GM18502 (cell line): ENCODE measurements around the gene CPN1.

Experiments
- ATAC-seq: cut with Tn5 transposase; IDR thresholded peaks from one replicate; pipeline ENCODE4 v1.9.1; 2021; ENCODE audit warnings: mild to moderate bottlenecking; ENCODE audit not compliant: unreplicated experiment, poor library complexity

Gene CPN1

GRCh38 chr10:100000109-100000644, 81.5 kb downstream of the CPN1 start:
- no peak for ATAC-seq

DNA sequence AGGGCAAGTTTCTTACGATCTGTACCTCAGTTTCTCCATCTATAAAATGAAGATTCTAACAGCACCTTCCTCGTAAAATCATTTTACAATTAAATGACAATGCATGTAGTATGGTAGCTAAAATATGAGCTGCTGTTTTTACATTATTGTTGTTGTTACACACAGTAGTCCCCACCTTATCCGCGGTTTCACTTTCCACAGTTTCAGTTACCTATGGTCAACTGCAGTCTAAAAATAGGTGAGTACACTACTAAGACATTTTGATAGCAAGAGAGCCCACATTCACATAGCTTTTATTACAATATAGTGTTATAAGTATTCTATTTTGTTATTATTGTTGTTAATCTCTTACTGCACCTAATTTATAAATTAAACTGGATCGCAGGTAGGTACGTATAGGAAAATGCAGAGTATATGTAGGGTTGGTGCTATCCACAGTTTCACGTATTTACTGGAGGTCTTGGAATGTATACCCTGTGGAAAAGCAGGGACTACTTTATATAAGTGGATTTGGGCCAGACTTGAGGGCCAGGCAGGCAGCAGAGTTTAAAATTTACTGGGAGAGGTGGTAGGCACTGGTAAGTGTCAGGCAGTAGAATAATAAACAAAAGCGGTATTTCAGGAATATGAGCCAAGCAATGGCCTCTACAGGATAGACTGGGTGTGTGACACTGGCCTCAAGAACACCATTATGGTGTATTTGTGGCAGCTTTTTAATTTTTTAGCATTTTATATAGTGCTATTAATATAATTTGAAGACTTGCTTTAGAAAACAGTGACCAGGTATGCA, 82.2 kb downstream of the CPN1 start:
- ATAC-seq = no peak

DNA sequence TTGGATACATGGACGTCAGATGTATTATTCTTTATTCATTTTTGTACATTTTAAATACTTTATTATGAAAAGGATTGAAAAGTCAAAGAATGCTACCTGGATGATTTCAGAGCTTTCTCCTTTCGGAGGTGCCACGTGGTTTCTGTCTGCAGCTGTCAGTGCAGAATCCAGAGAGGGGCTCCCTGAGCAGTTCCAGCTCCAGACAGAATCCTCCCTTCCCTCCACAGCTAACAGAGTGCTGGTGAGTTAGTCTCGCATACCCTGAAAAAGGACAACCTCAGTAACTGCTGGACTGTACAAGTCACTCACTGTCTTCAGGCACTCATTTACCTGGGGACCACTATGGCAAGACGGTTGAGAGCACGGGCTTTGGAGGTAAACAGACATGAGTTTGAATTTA, 82.8 kb downstream of the CPN1 start:
- no peak for ATAC-seq

GRCh38 chr10:99996671-99997648, 84.7 kb downstream of the CPN1 start:
- no peak for ATAC-seq

DNA sequence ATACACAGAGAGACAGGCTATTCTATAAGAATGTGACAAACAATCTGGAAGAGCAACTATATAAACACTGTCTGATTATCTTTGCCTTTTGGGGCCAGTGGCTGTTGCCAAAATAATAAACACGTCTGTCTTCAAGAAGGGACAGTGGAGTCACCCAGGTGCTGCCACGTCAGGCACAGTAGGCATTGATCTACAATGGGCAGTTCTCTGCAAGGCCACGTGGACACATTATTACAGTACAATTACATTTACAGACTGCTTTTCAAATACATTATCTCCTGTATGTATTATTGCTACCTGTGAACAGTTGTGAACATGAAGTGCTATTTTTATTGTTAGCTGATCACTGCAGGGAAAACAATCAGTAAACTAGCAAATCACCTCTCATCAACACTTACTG, 86.0 kb downstream of the CPN1 start:
- ATAC-seq = no peak

GRCh38 chr10:99995269-99995668, 86.4 kb downstream of the CPN1 start:
- no peak for ATAC-seq

- no peak for ATAC-seq
These were observed 86.9 kb downstream of the CPN1 start for GRCh38 chr10:99994801-99995200.

GRCh38 chr10:99993701-99994689, 87.7 kb downstream of the CPN1 start:
- peak; percentile 81 for ATAC-seq
